H1 (cell line): Measurements from ENCODE around the gene SEMA5B. TPM values are rescaled to one million over a fixed set of nuclear protein-coding genes. Genes with fewer than 3 reads are reported as not detected.

Source experiments
- CTCF ChIA-PET: fragments of 300-600 bp; sonication (Branson Sonifier 250); formaldehyde crosslinking; loops from one replicate; lab custom pipeline; 2021; ENCODE audit not compliant: partially characterized antibody; lab: Charles Lee
- POLR2A ChIA-PET: fragments of 300-600 bp; sonication (Branson Sonifier 250); formaldehyde crosslinking; loops from one replicate; lab custom pipeline; 2021; ENCODE audit warnings: inconsistent platforms; ENCODE audit not compliant: partially characterized antibody; lab: Charles Lee
- DNase-seq, 2 experiments: peaks; one replicate each; pipeline versions ENCODE4 v3.0.0 to v3.0.0-alpha.2; 2010 to 2022; ENCODE audit warnings: low spot score in 2 of 2, low read depth in 1 of 2, mixed read lengths in 1 of 2
- FAIRE-seq: peaks from 2 replicates; lab custom pipeline; 2011; peaks lifted over from hg19 to GRCh38; lab: Jason Lieb, UNC
- H2AFZ ChIP-seq: 2 replicates; pipeline ENCODE4 v1.8.1; 2012; ENCODE audit warnings: low read length, inconsistent platforms
- H2AK5ac ChIP-seq: 2 replicates; pipeline ENCODE4 v1.6.1; 2013; ENCODE audit warnings: low read depth, low read length
- H2BK120ac ChIP-seq: replicated peaks from 2 replicates; pipeline ENCODE3; 2013; ENCODE audit warnings: low read depth, low read length, inconsistent platforms
- H2BK12ac ChIP-seq: 2 replicates; pipeline ENCODE4 v1.6.1; 2013; ENCODE audit warnings: low read depth, low read length
- H2BK15ac ChIP-seq: 2 replicates; pipeline ENCODE4 v1.6.1; 2013; ENCODE audit warnings: low read length
- H2BK20ac ChIP-seq: 2 replicates; pipeline ENCODE4 v1.6.1; 2013; ENCODE audit warnings: low read length
- H2BK5ac ChIP-seq: 2 replicates; pipeline ENCODE4 v1.6.1; 2013; ENCODE audit warnings: low read depth, low read length
- H3K14ac ChIP-seq: 2 replicates; pipeline ENCODE4 v1.6.1; 2013; ENCODE audit warnings: inconsistent platforms; ENCODE audit not compliant: insufficient read length
- H3K18ac ChIP-seq: 2 replicates; pipeline ENCODE4 v1.6.1; 2013; ENCODE audit warnings: low read length; ENCODE audit errors: extremely low read depth
- H3K23ac ChIP-seq: 2 replicates; pipeline ENCODE4 v1.6.1; 2013; ENCODE audit warnings: inconsistent platforms; ENCODE audit not compliant: insufficient read length
- H3K23me2 ChIP-seq: 2 replicates; pipeline ENCODE4 v1.6.1; 2013; ENCODE audit warnings: low read depth, low read length
- H3K27ac ChIP-seq: 2 replicates; pipeline ENCODE4 v1.6.1; 2011; ENCODE audit warnings: low read depth, low read length, inconsistent platforms
- H3K27me3 ChIP-seq, 4 experiments: replicated peaks in 1 of 4; 1 replicate in 1 of 4; 2 replicates in 3 of 4; pipeline versions ENCODE4 v1.6.1 to v1.8.1; 2011 to 2013; ENCODE audit warnings: low read length in 3 of 4, mild to moderate bottlenecking in 3 of 4, inconsistent platforms in 2 of 4, mixed read lengths in 2 of 4, moderate library complexity in 1 of 4; ENCODE audit not compliant: control insufficient read depth in 3 of 4, insufficient read depth in 3 of 4; ENCODE audit errors: extremely low read depth in 1 of 4
- H3K36me3 ChIP-seq, 4 experiments: 2 replicates each; pipeline versions ENCODE4 v1.6.1 to v1.8.1; 2011 to 2013; ENCODE audit warnings: mild to moderate bottlenecking in 4 of 4, low read length in 3 of 4, moderate library complexity in 2 of 4, control low read depth in 1 of 4, inconsistent platforms in 1 of 4; ENCODE audit not compliant: insufficient read depth in 4 of 4, control insufficient read depth in 2 of 4
- H3K4ac ChIP-seq: replicated peaks from 2 replicates; pipeline ENCODE3; 2013; ENCODE audit warnings: low read length, low read depth, mixed read lengths, inconsistent platforms; ENCODE audit not compliant: insufficient read length
- H3K4me1 ChIP-seq, 4 experiments: replicated peaks in 1 of 4; 1 replicate in 1 of 4; 2 replicates in 3 of 4; pipeline versions ENCODE4 v1.6.1 to v1.8.1; 2011 to 2013; ENCODE audit warnings: low read length in 3 of 4, inconsistent platforms in 2 of 4, mixed read lengths in 1 of 4; ENCODE audit not compliant: insufficient read depth in 4 of 4, control insufficient read depth in 3 of 4
- H3K4me2 ChIP-seq, 2 experiments: 2 replicates each; pipeline versions ENCODE4 v1.6.1 to v1.8.1; 2011 to 2013; ENCODE audit warnings: low read depth in 2 of 2, low read length in 2 of 2, control low read depth in 1 of 2, inconsistent platforms in 1 of 2, mild to moderate bottlenecking in 1 of 2; ENCODE audit not compliant: insufficient read depth in 1 of 2
- H3K4me3 ChIP-seq, 4 experiments: fragments of 200-600, 300-600 bp in 1 of 4; sonication (generic), shearing (Covaris generic), sonication (Bioruptor Twin) in 1 of 4; 2 replicates each; pipeline versions ENCODE4 v1.5.1 to v1.8.1; 2011 to 2016; ENCODE audit warnings: low read length in 4 of 4, low read depth in 3 of 4, control low read depth in 2 of 4, inconsistent platforms in 2 of 4, mild to moderate bottlenecking in 2 of 4, mixed read lengths in 1 of 4, moderate library complexity in 1 of 4; ENCODE audit not compliant: insufficient read depth in 2 of 4; ENCODE audit errors: extremely low read depth in 1 of 4
- H3K56ac ChIP-seq: replicated peaks from 2 replicates; pipeline ENCODE3; 2013; ENCODE audit warnings: low read depth, mild to moderate bottlenecking, mixed read lengths, low read length, inconsistent platforms; ENCODE audit not compliant: insufficient read length
- H3K79me1 ChIP-seq: 2 replicates; pipeline ENCODE4 v1.6.1; 2013; ENCODE audit warnings: low read depth, low read length, control low read depth
- H3K79me2 ChIP-seq, 2 experiments: 2 replicates each; pipeline versions ENCODE4 v1.6.1 to v1.8.1; 2012 to 2013; ENCODE audit warnings: low read length in 2 of 2, mild to moderate bottlenecking in 2 of 2, inconsistent platforms in 1 of 2; ENCODE audit not compliant: insufficient read depth in 2 of 2, control insufficient read depth in 1 of 2
- H3K9ac ChIP-seq, 4 experiments: replicated peaks in 1 of 4; 1 replicate in 1 of 4; 2 replicates in 3 of 4; pipeline versions ENCODE4 v1.6.1 to v1.8.1; 2011 to 2013; ENCODE audit warnings: low read depth in 3 of 4, low read length in 3 of 4, control low read depth in 2 of 4, mild to moderate bottlenecking in 2 of 4, moderate library complexity in 2 of 4, inconsistent platforms in 1 of 4; ENCODE audit errors: extremely low read depth in 1 of 4
- H3K9me3 ChIP-seq, 2 experiments: 2 replicates each; pipeline versions ENCODE4 v1.6.1 to v1.8.1; 2012 to 2013; ENCODE audit warnings: mild to moderate bottlenecking in 2 of 2, moderate library complexity in 2 of 2, control low read depth in 1 of 2, inconsistent platforms in 1 of 2, low read depth in 1 of 2, low read length in 1 of 2, mixed read lengths in 1 of 2; ENCODE audit not compliant: insufficient read depth in 2 of 2
- H4K20me1 ChIP-seq, 2 experiments: replicated peaks in 1 of 2; 2 replicates each; pipeline versions ENCODE3 to v1.8.1; 2011 to 2013; ENCODE audit warnings: inconsistent platforms in 2 of 2, low read length in 2 of 2, mild to moderate bottlenecking in 1 of 2; ENCODE audit not compliant: insufficient read depth in 2 of 2, control insufficient read depth in 1 of 2
- H4K5ac ChIP-seq: 2 replicates; pipeline ENCODE4 v1.6.1; 2013; ENCODE audit warnings: low read length, low read depth, mixed read lengths, inconsistent platforms; ENCODE audit not compliant: insufficient read length
- H4K8ac ChIP-seq: 2 replicates; pipeline ENCODE4 v1.8.0; 2013; ENCODE audit warnings: mild to moderate bottlenecking, moderate library complexity, low read length, inconsistent platforms; ENCODE audit not compliant: insufficient read depth; ENCODE audit errors: extremely low read depth
- H4K91ac ChIP-seq: replicated peaks from 2 replicates; pipeline ENCODE3; 2013; ENCODE audit warnings: low read length, mixed read lengths, inconsistent platforms; ENCODE audit not compliant: insufficient read length
- CBX5 ChIP-seq: fragments of 300-800, 300-1000 bp; sonication (generic); IDR thresholded peaks from 2 replicates; pipeline ENCODE4 v1.7.1; 2016; ENCODE audit warnings: antibody characterized with exemption, low read length, low read depth
- EP300 ChIP-seq, 2 experiments: IDR thresholded peaks; 1 replicate in 1 of 2; 2 replicates in 1 of 2; pipeline ENCODE4 v1.6.1; 2011 to 2012; ENCODE audit warnings: low read depth in 2 of 2, low read length in 2 of 2, mild to moderate bottlenecking in 2 of 2, borderline replicate concordance in 1 of 2, inconsistent platforms in 1 of 2, moderate library complexity in 1 of 2
- GABPA ChIP-seq: IDR thresholded peaks from 2 replicates; pipeline ENCODE4 v1.6.1; 2011; ENCODE audit warnings: mild to moderate bottlenecking, low read length, moderate library complexity, borderline replicate concordance; ENCODE audit not compliant: insufficient read depth
- JUN ChIP-seq: IDR thresholded peaks from 2 replicates; pipeline ENCODE4 v1.6.1; 2011; ENCODE audit warnings: low read depth, mild to moderate bottlenecking, improper control_type of control experiment, low read length
- KDM5A ChIP-seq: fragments of 200-600 bp; IDR thresholded peaks from 2 replicates; pipeline ENCODE4 v1.7.1; 2012; ENCODE audit warnings: mild to moderate bottlenecking, low read length, inconsistent platforms, mixed read lengths
- RXRA ChIP-seq: IDR thresholded peaks from 2 replicates; pipeline ENCODE4 v1.6.1; 2011; ENCODE audit warnings: low read depth, mild to moderate bottlenecking, low read length, moderate library complexity; ENCODE audit not compliant: insufficient read depth
- SP4 ChIP-seq: IDR thresholded peaks from 2 replicates; pipeline ENCODE4 v1.6.1; 2012; ENCODE audit warnings: low read length, inconsistent platforms
- WGBS, 2 experiments: shearing (Covaris generic) in 1 of 2; methylation state at CpG; one replicate each; pipeline versions ENCODE4 v1.1.6 to v1.1.7; 2013 to 2015; ENCODE audit warnings: low lambda C conversion rate in 2 of 2, mixed read lengths in 2 of 2, inconsistent platforms in 1 of 2, low coverage in 1 of 2, missing lambda C conversion rate in 1 of 2; ENCODE audit not compliant: insufficient replicate concordance in 2 of 2, insufficient coverage in 1 of 2, insufficient read length in 1 of 2; ENCODE audit errors: extremely low coverage in 1 of 2, missing lambda C conversion rate in 1 of 2; 5-methylcytosine and 5-hydroxymethylcytosine counted together
- polyA plus RNA-seq, 7 experiments: library from polyadenylated mRNA; depleted of rRNA in 3 of 7; stranded (reverse) in 5 of 7; unstranded in 2 of 7; fragments of >200 nt in 5 of 7; fragments of 200-250 nt in 2 of 7; gene quantifications; 1 replicate in 5 of 7; 2 replicates in 1 of 7; 4 replicates in 1 of 7; pipeline versions ENCODE4 v1.2.1 to v1.2.3, GENCODE V29; 2011 to 2013; ENCODE audit warnings: missing spikeins in 2 of 7, mixed read lengths in 2 of 7
- total RNA-seq: library from RNA; stranded (reverse); fragmentation: NEBNext Ultra II Directional; extraction: Animal tissue kit (Norgen Biotek cat#: 25700); gene quantifications from 2 replicates; pipeline ENCODE4 v1.2.1, GENCODE V29; 2021

The SEMA5B gene
- total and polyA plus RNA-seq, 2 of the 8 experiments (the other 6 are each of a cell fraction or from before 2014, with no cell fraction given) = 13.1 to 22.4 TPM

DNA sequence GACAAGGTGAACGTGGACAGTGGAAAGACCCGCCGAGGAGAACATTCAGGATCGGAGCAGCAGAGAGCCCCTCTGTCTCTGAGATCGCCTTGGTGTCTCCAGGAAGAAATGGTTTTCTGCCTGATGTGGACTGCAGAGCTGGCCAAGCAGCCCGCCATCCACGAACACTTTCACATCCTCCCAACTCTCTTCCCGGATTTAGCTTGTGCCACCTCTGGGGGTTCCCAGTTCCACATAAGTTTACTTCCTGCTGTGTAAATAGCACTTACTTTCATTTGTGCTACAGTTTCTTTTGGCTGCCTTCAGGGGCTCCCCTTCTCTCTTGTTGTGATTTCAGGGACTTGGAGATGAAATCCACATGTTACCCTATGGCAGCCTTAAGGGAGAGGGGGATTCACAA, 48.4 kb downstream of the SEMA5B start:
- no peak overlapping the region for H3K14ac ChIP-seq
- no peak overlapping the region for H2BK120ac ChIP-seq
- no peak overlapping the region for H2BK5ac ChIP-seq
- peaks cover 2% of the 10 kb centered on the region; the same call in 1 of the 2 replicates for H3K23me2 ChIP-seq
- 90% methylated on average over 8 of the region's 8 CpGs; no CpG with 5 or more reads in 1 of the 2 experiments for WGBS, 2 experiments
- no peak overlapping the region for H3K4ac ChIP-seq
- no peak overlapping the region for H2AK5ac ChIP-seq
- no peaks in the 10 kb centered on the region; a peak in 1 of 8 replicates for H3K36me3 ChIP-seq
- H4K91ac ChIP-seq = no peak overlapping the region
- H3K9ac ChIP-seq = no peak overlapping the region
- ChIA-PET POLR2A (no interaction called here), CTCF (interaction anchor here (1.3 to 4.1 kb wide), 5 partner anchors 10 to 52 kb away, joined by 3 to 14 read pairs (median 5); partner anchors contain the start of gene SEMA5B)
- H2BK15ac ChIP-seq = no peak overlapping the region
- H3K4me2 ChIP-seq = no peak overlapping the region
- peaks cover 13 to 57% (median 36%) of the 10 kb centered on the region in 4 experiments for H3K4me1 ChIP-seq
- H3K79me1 ChIP-seq = no peaks in the 10 kb centered on the region; the same call in 1 of the 2 replicates
- no peak overlapping the region for H2BK20ac ChIP-seq
- TF ChIP-seq SP4 = no peak
- no peak for TF ChIP-seq EP300 (IDR thresholded peaks at IDR 0.05; ENCODE audit: borderline replicate concordance in 1 of 2, low read depth in 2 of 2, low read length in 2 of 2)
- no peak for TF ChIP-seq KDM5A
- no peak for TF ChIP-seq CBX5
- no peak for TF ChIP-seq RXRA
- TF ChIP-seq GABPA = no peak
- no peak for TF ChIP-seq JUN
- no peak overlapping the region for H4K5ac ChIP-seq
- no peaks in the 10 kb centered on the region for H3K79me2 ChIP-seq
- no peak overlapping the region for H2AFZ ChIP-seq
- no peak overlapping the region for H3K4me3 ChIP-seq
- no peak overlapping the region for H3K23ac ChIP-seq
- no peaks in the 10 kb centered on the region for H4K20me1 ChIP-seq
- H3K27ac ChIP-seq = 0 out of 2 replicates have a peak overlapping the region, but pooled peaks have one; percentile 6
- no peaks in the 10 kb centered on the region for H3K27me3 ChIP-seq
- DNase-seq = no peak
- H3K9me3 ChIP-seq = no peaks in the 10 kb centered on the region
- no peak overlapping the region for H4K8ac ChIP-seq
- no peak for FAIRE-seq
- H3K18ac ChIP-seq = no peak overlapping the region
- H3K56ac ChIP-seq = no peak overlapping the region
- H2BK12ac ChIP-seq = no peak overlapping the region
